Large intestine (tissue), 3 donors: Measurements from ENCODE around the gene PUSL1. TPM values are rescaled to one million over a fixed set of nuclear protein-coding genes. Genes with fewer than 3 reads are reported as not detected.

Experiments used
- DNase-seq, 2 donors: peaks; one replicate each; pipeline versions ENCODE4 v3.0.0 to v3.0.0-alpha.2; 2013
- H3K27ac ChIP-seq: one replicate; pipeline ENCODE4 v1.5.1; 2013; ENCODE audit warnings: low read length
- H3K27me3 ChIP-seq: 2 replicates; pipeline ENCODE4 v1.6.1; 2013; ENCODE audit warnings: low read length; ENCODE audit not compliant: control insufficient read depth, insufficient read depth
- H3K36me3 ChIP-seq: 2 replicates; pipeline ENCODE4 v1.6.1; 2013; ENCODE audit warnings: low read length; ENCODE audit not compliant: control insufficient read depth, insufficient read depth
- H3K4me1 ChIP-seq: one replicate; pipeline ENCODE4 v1.6.1; 2013; ENCODE audit warnings: low read length; ENCODE audit not compliant: control insufficient read depth, insufficient read depth
- H3K4me3 ChIP-seq: one replicate; pipeline ENCODE4 v1.5.1; 2013; ENCODE audit warnings: low read length
- H3K9me3 ChIP-seq: one replicate; pipeline ENCODE4 v1.6.1; 2013; ENCODE audit warnings: mild to moderate bottlenecking, low read depth, low read length, moderate library complexity; ENCODE audit not compliant: control insufficient read depth
- WGBS: methylation state at CpG from one replicate; pipeline ENCODE4 v1.1.5; 2013; ENCODE audit warnings: low lambda C conversion rate; ENCODE audit not compliant: insufficient coverage; 5-methylcytosine and 5-hydroxymethylcytosine counted together
- polyA plus RNA-seq: library from polyadenylated mRNA; unstranded; fragments of 120-200 nt; gene quantifications from one replicate; pipeline ENCODE4 v1.2.1, GENCODE V29; 2013

PUSL1 gene
- polyA plus RNA-seq, 1 donor, result 14.5 TPM

DNA sequence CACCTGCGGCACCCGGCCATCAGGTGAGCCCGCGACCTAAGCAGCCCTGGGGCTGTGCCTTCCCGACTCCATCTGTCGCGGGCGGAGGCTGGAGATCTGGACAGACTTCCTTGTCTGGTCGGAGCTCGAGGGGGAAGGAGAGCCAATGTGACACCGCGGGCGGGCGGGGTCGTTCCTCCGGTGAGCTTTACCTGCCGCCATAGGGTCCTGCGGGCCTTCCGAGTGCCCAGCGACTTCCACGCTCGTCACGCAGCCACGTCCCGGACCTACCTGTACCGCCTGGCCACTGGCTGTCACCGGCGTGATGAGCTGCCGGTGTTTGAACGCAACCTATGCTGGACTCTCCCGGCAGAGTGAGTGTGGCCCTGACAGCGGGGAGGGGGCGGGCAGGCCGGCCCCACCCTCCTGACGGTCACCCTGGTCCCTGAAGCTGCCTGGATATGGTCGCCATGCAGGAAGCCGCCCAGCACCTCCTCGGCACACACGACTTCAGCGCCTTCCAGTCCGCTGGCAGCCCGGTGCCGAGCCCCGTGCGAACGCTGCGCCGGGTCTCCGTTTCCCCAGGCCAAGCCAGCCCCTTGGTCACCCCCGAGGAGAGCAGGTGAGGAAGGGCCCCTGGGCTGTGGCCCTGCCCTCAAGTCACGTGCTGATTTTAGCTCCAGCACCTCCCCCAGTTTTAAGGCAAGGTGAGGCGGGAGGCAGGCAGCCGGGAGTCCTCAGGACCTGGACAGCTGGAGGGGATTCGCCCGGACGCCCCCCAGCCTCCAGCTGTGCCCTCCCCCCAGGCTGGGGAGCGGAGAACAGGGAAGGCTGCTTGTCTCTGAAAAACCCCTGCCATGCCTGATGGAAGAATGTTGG, 1.1 kb downstream of the PUSL1 start:
- no peaks in the 10 kb centered on the region for H3K27me3 ChIP-seq
- peak overlapping the region; percentile 70 for H3K4me3 ChIP-seq
- H3K27ac ChIP-seq, result no peak overlapping the region
- DNase-seq, result peak in 1 of 2 donors; percentile 48
- peaks cover 4% of the 10 kb centered on the region for H3K9me3 ChIP-seq
- peaks cover 46% of the 10 kb centered on the region for H3K36me3 ChIP-seq
- WGBS, result no CpG with 5 or more reads among the region's 57 CpGs
- peaks cover 30% of the 10 kb centered on the region for H3K4me1 ChIP-seq

DNA sequence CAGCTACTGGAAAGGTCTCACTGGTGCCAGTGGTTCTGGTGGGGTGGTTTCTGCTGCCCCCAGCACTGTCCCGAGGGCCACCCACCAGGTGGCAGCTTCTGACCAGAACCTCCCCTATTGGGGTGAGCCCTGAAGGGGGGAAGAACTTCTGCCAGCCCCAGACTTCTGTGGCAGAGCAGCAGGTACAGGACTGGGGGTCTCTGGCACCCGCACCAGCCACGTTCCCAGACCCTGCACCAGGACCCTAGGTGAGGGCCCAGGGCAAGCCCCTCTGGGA, 1.6 kb downstream of the PUSL1 start:
- Histone ChIP-seq H3K36me3 (peaks cover 52% of the 10 kb centered on the region), H3K4me1 (peaks cover 25% of the 10 kb centered on the region), H3K9me3 (peaks cover 4% of the 10 kb centered on the region), H3K27me3 (no peaks in the 10 kb centered on the region), H3K4me3 (peak overlapping the region; percentile 70), H3K27ac (no peak overlapping the region)
- WGBS, result no CpG with 5 or more reads among the region's 3 CpGs
- DNase-seq, result no peak

DNA sequence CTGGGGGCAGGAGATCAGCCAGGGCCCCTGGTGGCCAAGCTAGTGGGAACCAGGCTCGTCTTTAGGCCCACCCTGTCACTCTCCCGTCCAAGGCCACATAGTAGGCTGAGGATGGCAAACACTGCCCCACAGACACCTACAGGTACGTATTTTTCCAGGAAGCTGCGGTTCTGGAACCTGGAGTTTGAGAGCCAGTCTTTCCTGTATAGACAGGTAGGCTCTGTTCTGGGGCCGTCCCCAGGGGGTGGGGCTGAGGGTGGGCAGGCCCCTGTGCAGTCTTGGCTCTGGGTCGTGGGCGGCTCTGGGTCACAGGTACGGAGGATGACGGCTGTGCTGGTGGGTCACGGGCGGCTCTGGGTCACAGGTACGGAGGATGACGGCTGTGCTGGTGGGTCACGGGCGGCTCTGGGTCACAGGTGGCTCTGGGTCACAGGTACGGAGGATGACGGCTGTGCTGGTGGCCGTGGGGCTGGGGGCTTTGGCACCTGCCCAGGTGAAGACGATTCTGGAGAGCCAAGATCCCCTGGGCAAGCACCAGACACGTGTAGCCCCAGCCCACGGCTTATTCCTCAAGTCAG, 2.2 kb downstream of the PUSL1 start:
- no peaks in the 10 kb centered on the region for H3K27me3 ChIP-seq
- WGBS, result no CpG with 5 or more reads among the region's 21 CpGs
- peaks cover 55% of the 10 kb centered on the region for H3K36me3 ChIP-seq

DNA sequence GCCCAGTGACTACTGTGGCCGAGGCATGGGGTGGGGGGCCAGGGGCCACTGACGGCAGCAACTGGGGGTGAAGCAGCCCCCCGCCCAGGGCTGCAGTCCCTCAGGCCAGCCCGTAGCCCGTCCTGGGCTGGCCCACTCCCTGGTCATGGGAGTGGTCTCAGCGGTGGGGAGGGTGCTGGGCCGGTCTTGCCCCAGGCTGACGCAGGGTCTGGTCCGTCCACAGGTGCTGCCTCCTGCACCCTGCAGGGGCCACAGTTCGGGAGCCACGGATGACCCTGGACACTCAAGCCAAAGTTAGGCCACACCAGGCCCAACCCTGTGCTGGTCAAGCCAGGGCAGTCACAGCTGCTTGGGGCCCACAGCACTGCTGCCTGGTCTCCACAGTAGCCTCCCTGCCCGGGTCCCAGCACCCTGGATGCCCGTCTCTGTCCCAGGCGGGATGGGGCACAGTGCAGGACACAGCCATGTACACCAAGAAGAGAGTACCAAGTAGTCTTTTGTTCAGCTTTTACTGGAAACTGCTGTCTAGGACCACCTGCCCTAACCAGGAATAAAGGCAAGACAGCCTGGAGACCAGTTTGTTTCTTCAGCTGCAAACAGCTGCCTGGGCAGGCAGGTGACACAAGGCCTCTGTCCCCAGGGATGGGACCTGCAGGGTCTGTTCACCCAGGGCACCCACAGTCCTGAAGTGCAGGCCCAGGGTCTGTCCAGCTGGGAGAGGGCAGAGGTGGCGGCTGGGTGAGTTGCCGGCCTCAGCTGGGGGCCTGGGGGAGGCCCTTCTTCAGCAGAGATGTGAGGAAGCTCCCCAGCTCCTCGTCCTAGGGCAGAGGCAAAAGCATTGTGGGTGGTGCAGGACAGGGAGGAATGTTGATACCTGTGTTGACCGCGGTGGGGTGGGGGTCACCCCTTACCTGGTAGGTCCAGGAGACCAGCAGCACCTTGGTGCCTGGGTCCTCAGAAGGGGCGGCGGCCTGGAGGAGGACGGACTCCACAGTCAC, 3.0 kb downstream of the PUSL1 start:
- Histone ChIP-seq H3K9me3 (peaks cover 4% of the 10 kb centered on the region), H3K4me3 (no peak overlapping the region), H3K27me3 (no peaks in the 10 kb centered on the region), H3K27ac (no peak overlapping the region), H3K4me1 (peaks cover 12% of the 10 kb centered on the region), H3K36me3 (peaks cover 55% of the 10 kb centered on the region)
- no CpG with 5 or more reads among the region's 22 CpGs for WGBS
- no peak for DNase-seq

More for the DNA sequence above, 2.2 kb downstream of the PUSL1 start:
- H3K4me1 ChIP-seq, result peaks cover 20% of the 10 kb centered on the region
- no peak for DNase-seq
- no peak overlapping the region for H3K27ac ChIP-seq
- H3K4me3 ChIP-seq, result no peak overlapping the region
- peaks cover 4% of the 10 kb centered on the region for H3K9me3 ChIP-seq

DNA sequence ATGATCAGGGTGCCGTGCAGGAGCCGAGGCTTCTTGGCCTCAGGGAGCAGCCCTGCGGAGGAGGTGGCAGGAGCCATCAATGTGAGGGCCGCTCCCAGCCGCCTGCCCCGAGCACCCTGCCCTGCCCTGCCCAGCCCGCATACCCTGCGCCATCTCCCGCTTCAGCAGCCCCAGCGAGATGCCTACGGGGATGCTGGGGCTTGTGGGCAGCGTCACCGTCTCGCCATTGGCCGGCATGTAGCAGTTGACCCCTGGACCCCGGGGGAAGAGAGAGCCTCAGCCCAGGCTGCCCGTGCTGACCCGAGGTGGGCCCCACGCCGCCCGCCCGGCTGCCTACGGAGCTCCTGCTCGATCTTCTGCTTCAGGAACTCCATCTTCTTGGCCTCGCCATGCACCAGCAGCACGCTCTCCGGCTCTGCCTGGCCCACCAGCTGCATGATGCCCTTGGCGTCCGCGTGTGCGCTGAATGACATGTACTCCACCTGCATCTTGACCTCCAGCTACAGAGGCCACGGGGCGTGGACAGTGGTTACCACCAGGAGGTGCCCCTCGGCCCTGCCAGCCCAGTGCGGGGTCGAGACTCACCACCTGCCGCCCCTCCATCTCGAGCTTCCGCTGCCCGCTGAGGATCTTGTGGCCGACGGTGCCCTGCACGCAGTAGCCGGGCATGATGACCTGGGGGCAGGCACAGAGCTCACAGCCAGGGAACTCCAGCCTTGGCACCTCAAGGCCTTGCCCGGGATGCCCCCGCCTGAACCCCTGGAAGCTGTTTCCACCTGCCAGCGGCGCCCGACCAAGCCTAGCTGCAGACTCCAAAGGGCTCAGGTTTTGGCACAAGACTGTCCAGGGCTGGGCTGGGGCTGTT, 4.3 kb downstream of the PUSL1 start:
- DNase-seq, result no peak
- Histone ChIP-seq H3K4me1 (peaks cover 8% of the 10 kb centered on the region), H3K27ac (no peak overlapping the region), H3K36me3 (peaks cover 61% of the 10 kb centered on the region), H3K27me3 (no peaks in the 10 kb centered on the region), H3K9me3 (peaks cover 4% of the 10 kb centered on the region), H3K4me3 (no peak overlapping the region)
- WGBS, result no CpG with 5 or more reads among the region's 49 CpGs

DNA sequence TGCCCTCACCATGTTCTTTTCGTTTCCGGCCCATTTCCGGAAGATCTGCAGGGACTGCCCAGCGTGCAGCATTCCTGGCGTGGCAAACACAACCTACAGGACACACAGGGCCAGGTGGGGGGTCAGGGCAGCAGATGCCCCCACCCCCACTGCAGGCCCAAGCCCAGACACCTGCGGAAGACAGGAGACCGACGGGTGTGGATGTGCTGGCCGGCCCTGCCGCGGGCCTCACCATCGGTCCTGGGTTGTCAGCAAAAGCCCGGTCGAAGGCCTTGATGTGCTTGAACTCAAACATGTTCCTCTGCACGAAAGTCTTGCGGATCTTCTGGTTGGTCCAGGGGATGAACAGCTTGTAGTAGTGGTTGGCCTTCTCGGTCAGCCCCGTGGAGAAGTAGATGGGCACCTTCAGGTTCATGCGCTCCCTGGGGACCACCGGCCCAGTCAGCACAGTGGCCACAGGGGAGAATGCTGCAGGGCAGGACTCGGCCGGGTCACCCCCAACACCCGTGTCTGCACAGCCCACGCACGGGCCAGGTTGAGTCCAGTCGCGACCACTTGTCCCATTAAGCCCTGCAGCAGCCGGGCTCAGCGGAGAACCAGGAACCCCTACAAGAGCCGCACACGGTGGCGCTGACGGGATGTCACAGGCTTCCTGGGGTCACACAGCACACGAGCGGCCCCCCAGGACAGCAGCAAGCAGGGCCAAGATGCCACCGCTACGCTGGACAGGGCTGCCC, 5.3 kb downstream of the PUSL1 start:
- Histone ChIP-seq H3K4me3 (no peak overlapping the region), H3K4me1 (peaks cover 8% of the 10 kb centered on the region), H3K36me3 (peaks cover 64% of the 10 kb centered on the region), H3K9me3 (peaks cover 4% of the 10 kb centered on the region), H3K27ac (no peak overlapping the region), H3K27me3 (no peaks in the 10 kb centered on the region)
- WGBS, result no CpG with 5 or more reads among the region's 37 CpGs
- no peak for DNase-seq

DNA sequence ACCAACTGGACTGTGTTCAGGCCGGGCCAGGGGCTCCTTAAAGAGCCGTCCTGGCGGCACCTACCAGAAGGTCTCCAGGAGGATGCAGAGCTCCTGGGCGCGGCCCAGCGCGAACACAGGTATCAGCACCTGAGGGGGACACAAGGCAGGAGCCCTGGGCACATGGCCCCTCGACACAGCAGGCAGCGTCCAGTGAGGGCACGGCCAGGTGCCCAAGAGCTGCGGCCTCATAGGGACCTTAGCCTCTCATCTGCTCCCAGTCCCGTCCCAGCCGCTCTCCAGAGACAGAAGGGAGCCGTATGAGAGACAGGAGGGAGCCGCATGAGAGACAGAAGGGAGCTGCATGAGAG, 5.8 kb downstream of the PUSL1 start:
- Histone ChIP-seq H3K4me3 (no peak overlapping the region), H3K27ac (no peak overlapping the region), H3K36me3 (peaks cover 70% of the 10 kb centered on the region), H3K9me3 (peaks cover 4% of the 10 kb centered on the region), H3K4me1 (peaks cover 8% of the 10 kb centered on the region), H3K27me3 (no peaks in the 10 kb centered on the region)
- no CpG with 5 or more reads among the region's 15 CpGs for WGBS
- DNase-seq, result no peak

DNA sequence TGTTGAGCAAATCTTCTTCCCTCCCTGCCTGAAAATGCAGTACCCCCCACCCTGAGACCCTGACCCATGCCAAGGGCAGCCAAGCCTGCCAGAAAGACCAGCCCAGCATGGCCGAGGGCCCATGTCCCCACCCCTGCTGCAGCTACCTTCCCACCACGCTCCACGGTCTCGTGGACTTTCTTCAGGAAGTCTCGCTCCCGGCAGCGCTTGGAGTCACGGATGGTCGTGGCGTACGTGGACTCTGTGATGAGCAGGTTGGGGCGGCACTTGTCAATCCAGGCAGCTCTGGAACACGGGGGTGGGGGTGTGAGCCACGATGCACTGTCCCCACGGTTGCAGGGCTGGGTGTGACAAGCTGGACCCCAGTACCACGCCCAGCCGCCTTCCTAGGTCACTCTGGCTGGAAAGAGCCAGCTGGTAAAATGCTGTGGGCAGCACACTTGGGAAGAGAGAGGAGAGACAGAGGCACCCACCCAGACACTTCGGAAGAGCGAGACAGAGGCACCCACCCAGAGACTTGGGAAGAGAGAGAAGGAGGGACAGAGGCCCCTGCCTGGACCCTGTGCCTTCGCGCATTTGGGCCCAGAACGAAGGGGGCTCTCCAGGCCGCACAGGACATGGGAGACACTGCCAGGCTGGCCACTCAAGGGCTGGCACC, 6.4 kb downstream of the PUSL1 start:
- Histone ChIP-seq H3K27ac (no peak overlapping the region), H3K9me3 (no peaks in the 10 kb centered on the region), H3K4me1 (peaks cover 6% of the 10 kb centered on the region), H3K36me3 (peaks cover 76% of the 10 kb centered on the region), H3K4me3 (no peak overlapping the region), H3K27me3 (no peaks in the 10 kb centered on the region)
- no CpG with 5 or more reads among the region's 23 CpGs for WGBS
- DNase-seq, result no peak

DNA sequence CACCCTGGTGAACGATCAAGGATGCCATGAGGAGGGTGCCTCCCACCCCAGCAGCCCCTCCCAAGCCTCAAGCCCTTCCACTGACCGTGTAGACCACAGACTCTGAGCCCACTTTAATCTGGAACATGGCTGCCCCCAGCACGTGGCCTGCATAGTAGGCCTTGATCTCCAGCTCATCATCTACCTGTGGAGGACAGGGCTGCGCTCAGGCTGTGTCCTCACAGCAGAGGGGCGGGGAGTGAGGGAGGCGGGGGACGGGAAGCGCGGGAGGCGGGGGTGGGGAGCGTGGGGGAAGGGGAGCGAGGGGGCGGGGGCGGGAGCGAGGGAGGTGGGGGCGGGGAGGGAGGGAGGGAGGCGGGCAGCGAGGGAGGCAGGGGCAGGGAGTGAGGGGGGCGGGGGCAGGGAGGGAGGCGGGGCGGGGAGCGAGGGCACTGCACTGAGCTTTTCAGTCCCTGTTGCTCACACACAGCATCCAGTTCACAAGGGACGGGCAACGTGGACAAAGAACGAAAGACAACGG, 7.1 kb downstream of the PUSL1 start:
- Histone ChIP-seq H3K9me3 (no peaks in the 10 kb centered on the region), H3K27ac (no peak overlapping the region), H3K4me3 (no peak overlapping the region), H3K27me3 (no peaks in the 10 kb centered on the region), H3K4me1 (no peaks in the 10 kb centered on the region), H3K36me3 (peaks cover 76% of the 10 kb centered on the region)
- no peak for DNase-seq
- WGBS, result 28% methylated on average over 4 of the region's 26 CpGs
